Fibroblast of mammary gland (primary cell): ENCODE measurements around the gene CA11.

Experiments used
- DNase-seq: peaks from one replicate; pipeline ENCODE4 v3.0.0-alpha.2; 2010; ENCODE audit warnings: low read depth
- H3K4me3 ChIP-seq: 2 replicates; pipeline ENCODE4 v1.5.1; 2011; ENCODE audit warnings: low read depth, mild to moderate bottlenecking, low read length, moderate library complexity; ENCODE audit not compliant: control insufficient read depth
- TF ChIP-seq, protein P1 (sequence below): conservative IDR thresholded peaks from 2 replicates; pipeline ENCODE4 v1.5.1; 2011; ENCODE audit warnings: low read depth, low read length, inconsistent platforms; ENCODE audit not compliant: control insufficient read depth, insufficient read depth

Gene CA11

DNA sequence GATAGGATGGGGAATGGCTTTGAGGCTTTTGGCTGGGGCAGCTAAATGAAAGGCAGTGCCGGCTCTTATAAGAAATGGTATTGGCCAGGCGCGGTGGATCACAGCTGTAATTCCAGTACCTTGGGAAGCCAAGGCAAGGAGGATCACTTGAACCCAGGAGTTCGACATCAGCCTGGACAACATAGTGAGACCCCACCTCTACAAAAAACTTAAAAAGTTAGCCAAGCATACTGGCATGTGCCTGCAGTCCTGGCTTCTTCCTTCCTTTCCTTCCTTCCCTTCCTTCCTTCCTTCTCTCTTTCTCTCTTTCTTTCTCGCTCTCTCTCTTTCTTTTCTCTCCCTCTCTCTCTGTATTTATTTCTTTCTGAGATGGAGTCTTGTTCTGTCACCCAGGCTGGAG, 3.1 kb downstream of the CA11 start:
- no peak overlapping the region for H3K4me3 ChIP-seq
- DNase-seq = no peak
- TF ChIP-seq, protein P1, sequence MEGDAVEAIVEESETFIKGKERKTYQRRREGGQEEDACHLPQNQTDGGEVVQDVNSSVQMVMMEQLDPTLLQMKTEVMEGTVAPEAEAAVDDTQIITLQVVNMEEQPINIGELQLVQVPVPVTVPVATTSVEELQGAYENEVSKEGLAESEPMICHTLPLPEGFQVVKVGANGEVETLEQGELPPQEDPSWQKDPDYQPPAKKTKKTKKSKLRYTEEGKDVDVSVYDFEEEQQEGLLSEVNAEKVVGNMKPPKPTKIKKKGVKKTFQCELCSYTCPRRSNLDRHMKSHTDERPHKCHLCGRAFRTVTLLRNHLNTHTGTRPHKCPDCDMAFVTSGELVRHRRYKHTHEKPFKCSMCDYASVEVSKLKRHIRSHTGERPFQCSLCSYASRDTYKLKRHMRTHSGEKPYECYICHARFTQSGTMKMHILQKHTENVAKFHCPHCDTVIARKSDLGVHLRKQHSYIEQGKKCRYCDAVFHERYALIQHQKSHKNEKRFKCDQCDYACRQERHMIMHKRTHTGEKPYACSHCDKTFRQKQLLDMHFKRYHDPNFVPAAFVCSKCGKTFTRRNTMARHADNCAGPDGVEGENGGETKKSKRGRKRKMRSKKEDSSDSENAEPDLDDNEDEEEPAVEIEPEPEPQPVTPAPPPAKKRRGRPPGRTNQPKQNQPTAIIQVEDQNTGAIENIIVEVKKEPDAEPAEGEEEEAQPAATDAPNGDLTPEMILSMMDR = no peak

DNA sequence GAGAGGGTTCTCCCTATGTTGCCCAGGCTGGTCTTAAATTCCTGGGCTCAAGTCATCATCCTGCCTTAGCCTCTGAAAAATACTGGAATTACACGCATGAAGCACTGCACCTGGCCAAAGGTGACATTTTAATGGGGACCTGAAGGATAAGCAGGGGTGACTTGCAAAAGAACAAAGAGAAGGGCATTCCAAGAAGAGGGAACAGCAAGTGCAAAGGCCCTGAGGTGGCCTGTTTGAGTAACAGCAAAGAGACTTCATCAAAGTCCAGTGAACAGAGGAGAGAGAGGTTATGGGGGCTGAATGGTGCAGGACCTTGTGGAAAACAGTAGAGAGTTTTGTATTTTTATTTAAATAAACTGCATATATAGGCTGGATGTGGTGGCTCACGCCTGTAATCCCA, 4.1 kb downstream of the CA11 start:
- TF ChIP-seq, protein P1 = no peak
- H3K4me3 ChIP-seq = no peak overlapping the region
- DNase-seq = no peak

DNA sequence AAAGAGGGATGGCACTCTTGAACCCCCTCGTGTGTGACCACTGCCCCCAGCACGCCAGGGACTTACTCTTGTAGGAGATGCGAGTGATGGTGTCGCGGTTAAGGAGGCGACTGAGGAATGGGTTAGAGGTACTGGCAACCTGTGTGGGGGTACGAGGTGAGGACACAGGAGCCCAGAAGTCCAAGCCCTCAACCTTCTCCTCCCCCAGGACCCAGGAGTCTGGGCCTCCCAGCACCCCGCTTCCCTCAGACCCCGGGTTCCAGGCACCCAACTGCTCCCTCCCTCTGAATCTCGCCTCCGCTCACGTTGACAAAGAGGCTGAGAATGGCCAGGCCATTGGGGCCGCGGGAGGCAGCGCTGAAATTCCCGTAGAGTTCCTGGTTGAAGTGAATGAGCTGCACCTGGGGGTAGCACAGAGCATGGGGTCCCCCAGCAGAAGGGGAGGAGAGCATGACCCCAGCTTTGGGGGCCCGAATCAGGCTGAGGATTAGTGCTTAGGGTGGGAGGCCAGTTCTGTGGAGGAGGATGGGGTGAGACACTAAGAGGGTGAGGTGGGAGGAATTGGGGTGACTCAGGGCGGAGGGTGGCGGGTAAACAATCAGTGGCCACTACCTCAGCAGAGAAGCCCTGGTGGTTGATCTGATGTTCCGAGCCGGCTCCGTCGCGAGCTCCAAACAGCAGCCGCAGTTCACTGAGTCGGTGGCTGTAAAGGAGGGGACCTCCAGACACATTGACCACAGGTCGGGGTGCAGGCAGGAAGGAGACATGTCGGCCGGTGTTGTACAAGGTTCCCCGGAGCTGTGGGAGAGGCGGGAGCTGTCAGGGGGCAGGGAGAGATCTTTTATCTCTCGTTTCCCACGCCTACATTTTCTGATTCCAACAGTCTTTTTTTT, 6.3 kb downstream of the CA11 start:
- DNase-seq = no peak
- no peak overlapping the region for H3K4me3 ChIP-seq
- TF ChIP-seq, protein P1 = no peak

DNA sequence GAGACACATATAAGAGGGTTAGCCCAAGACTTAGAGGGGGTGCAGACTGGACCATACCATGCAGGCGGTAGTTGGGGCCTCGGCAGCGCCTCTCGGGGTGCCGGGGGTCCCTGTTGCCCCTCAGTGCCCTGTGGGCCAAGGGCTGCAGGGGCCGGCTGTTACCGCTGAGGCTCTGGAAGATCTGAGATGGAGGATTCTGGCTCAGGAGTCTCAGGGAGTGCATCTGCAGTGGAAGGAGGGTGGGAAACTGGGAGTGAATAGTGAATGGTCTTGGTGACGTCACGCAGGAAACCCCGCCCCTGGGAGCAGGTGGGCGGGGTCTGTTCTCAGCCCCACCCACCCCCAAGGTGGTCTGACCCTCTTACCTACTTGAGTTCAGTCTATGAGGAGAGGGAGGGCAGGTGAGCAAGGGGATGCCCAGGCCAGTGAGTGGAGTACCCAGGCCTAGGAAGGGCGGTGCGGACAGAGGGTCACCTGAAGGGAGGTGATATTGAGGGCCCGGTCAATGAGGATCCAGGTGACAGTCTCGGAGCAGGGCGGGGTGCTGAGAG, 7.1 kb downstream of the CA11 start:
- no peak for DNase-seq
- TF ChIP-seq, protein P1 = no peak
- no peak overlapping the region for H3K4me3 ChIP-seq

DNA sequence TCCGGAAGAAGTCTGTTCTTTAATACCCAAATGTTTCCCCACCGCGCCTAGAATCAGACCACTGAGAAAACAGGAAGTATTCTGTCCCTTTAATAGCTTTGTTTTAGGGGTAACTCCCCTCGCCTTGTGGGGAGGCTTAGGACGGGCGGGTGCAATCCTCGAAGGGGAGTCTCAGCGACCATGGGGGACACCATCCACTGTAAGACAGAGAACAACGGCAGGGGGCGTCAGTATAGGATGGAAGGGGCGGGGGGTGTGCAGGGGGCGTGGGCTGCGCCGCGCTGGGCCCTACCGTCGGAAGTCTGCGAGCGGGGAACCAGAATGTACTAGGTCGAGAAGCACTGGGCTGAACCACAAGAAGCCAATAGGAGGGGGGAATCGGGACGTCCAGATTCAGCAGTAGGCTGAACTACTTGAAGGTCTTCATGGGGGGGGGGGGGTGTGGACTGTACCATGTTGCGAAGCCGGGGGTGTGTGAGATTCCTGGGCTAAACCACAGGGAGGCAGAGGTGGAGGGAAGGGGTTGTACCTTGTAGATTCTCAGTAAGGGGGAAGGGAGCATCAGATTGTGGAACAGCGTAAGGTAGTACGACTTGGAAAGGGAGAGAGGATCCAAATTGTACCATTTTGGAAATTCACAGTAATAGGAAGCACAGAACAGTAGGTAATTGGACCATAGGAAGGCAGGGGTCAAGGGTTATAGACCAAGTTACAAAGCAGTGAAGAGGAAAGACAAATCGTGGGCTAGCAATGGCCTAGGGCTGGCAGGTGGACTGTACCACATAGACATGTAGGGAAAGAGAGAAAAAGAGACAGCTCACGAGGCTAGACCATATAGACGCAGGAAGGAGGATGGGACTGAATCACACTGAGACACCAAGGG, 7.8 kb downstream of the CA11 start:
- H3K4me3 ChIP-seq = peak overlapping the region; percentile 50
- TF ChIP-seq, protein P1 = no peak
- DNase-seq = peak; percentile 91

DNA sequence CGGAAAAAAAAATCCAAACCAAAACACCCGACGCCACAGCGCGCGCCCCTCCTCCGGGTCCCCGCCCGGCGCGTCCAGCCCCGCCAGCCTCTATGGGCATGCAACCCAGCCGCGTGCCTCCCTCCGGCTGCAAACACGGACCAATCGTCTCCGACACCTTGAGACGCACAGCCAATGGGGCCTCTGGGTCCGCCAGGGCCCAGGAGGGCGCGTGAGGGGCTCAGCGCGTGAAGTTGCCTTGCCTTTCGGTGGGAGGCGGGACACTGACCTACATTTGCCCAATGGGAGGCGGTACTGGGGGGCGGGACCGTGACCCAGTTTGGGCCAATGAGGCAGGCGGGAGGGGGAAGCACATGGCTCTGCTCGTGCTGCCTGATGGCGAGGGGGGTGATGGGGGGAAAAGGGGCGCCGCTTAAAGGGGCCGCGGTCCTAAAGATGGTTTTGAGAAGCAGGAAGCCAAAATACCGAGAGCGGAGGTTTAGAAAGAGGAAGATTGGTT, 8.5 kb downstream of the CA11 start:
- DNase-seq = peak; percentile 93
- H3K4me3 ChIP-seq = peak overlapping the region; percentile 50
- TF ChIP-seq, protein P1 = no peak
